ENCODE data around the gene BTBD9. TPM values are rescaled to one million over a fixed set of nuclear protein-coding genes. Genes with fewer than 3 reads are reported as not detected.

The BTBD9 gene
- total RNA-seq, 1 donor from 2014 or later: 14.8 TPM

DNA sequence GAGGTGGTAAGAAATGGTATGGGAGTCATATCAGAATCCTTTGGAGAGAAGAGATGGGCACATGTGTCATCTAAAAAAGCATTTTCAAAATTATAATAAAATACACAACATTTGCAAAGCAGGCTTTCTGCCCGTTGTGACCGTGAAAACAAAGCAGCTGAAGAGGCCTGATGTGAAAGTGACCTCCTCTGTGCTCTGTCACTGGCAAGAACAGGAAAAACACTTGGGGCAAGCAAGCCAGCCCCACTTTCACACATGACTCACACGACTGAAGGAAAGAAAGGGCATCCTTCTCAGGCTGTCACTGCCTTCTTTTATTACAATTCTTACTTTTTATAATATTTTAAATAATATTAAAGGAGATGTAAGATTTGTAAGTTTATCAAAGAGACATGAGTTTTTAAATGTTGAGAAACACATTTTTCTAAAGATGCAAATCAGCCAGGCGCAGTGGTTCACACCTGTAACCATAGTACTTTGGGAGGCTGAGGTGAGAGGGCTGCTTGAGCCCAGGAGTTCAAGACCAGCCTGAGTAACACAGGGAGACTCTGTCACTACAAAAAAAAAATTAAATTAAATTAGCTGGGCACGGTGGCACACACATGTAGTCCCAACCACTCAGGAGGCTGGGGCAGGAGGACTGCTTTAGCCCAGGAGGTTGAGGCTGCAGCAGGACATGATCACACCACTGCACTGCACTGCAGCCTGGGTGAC, 143.7 kb downstream of the BTBD9 start:
- DNase-seq (ENCODE audit: low spot score): no peak
- H3K27ac Mint-ChIP-seq (ENCODE audit: unreplicated experiment): no peak overlapping the region
- no peak overlapping the region for H3K4me3 Mint-ChIP-seq (ENCODE audit: unreplicated experiment)
- no peak for TF ChIP-seq CTCF (IDR thresholded peaks at IDR 0.05)
- no peaks in the 10 kb centered on the region for H3K9me3 Mint-ChIP-seq (ENCODE audit: low read depth)
- H3K4me1 Mint-ChIP-seq (ENCODE audit: low read depth): peaks cover 17% of the 10 kb centered on the region
- no peaks in the 10 kb centered on the region for H3K36me3 Mint-ChIP-seq (ENCODE audit: low read depth)
- no peaks in the 10 kb centered on the region for H3K27me3 Mint-ChIP-seq (ENCODE audit: low read depth)

GRCh38 chr6:38495518-38495917, 144.2 kb downstream of the BTBD9 start:
- Mint-ChIP-seq H3K27me3 (ENCODE audit: low read depth) (no peaks in the 10 kb centered on the region), H3K4me1 (ENCODE audit: low read depth) (peaks cover 17% of the 10 kb centered on the region), H3K36me3 (ENCODE audit: low read depth) (no peaks in the 10 kb centered on the region), H3K9me3 (ENCODE audit: low read depth) (no peaks in the 10 kb centered on the region), H3K4me3 (ENCODE audit: unreplicated experiment) (no peak overlapping the region), H3K27ac (ENCODE audit: unreplicated experiment) (no peak overlapping the region)
- TF ChIP-seq CTCF (IDR thresholded peaks at IDR 0.05): no peak
- DNase-seq (ENCODE audit: low spot score): no peak

DNA sequence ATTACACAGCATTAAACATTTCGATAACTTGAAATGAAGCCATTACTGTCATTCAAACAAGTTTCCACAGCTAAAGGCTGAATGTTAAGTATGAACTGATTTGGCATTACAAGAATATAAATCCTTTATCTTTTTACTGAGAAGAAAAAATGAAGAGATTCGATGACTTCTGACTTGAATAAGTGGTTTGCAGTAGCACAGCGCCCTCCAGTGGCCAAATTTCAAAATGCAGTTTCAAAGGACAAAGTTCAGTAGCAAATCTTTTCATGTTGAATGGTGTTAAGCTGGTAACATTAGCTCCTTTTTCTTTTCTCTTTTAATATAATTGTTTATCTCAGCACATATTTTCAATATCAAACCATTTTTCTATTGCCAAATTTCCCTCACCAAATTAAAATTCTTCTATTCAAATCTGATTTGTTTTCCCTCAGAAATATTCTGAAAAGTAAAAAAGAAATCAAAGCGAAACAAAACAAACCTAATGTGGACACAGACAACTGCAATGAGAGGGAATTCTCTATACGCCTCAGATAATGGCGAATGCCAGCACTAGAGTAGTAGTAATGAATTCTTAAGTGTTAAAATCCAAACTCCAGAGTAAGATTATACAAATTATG, 145.7 kb downstream of the BTBD9 start:
- peak; percentile 98 for TF ChIP-seq CTCF (IDR thresholded peaks at IDR 0.05)
- no peaks in the 10 kb centered on the region for H3K9me3 Mint-ChIP-seq (ENCODE audit: low read depth)
- H3K4me3 Mint-ChIP-seq (ENCODE audit: unreplicated experiment): no peak overlapping the region
- no peak overlapping the region for H3K27ac Mint-ChIP-seq (ENCODE audit: unreplicated experiment)
- no peak for DNase-seq (ENCODE audit: low spot score)
- H3K4me1 Mint-ChIP-seq (ENCODE audit: low read depth): peaks cover 17% of the 10 kb centered on the region
- no peaks in the 10 kb centered on the region for H3K27me3 Mint-ChIP-seq (ENCODE audit: low read depth)
- no peaks in the 10 kb centered on the region for H3K36me3 Mint-ChIP-seq (ENCODE audit: low read depth)

- H3K4me3 Mint-ChIP-seq (ENCODE audit: unreplicated experiment): no peak overlapping the region
- TF ChIP-seq CTCF (IDR thresholded peaks at IDR 0.05): no peak
- DNase-seq (ENCODE audit: low spot score): no peak
- no peaks in the 10 kb centered on the region for H3K9me3 Mint-ChIP-seq (ENCODE audit: low read depth)
- H3K27ac Mint-ChIP-seq (ENCODE audit: unreplicated experiment): no peak overlapping the region
- H3K36me3 Mint-ChIP-seq (ENCODE audit: low read depth): no peaks in the 10 kb centered on the region
- H3K27me3 Mint-ChIP-seq (ENCODE audit: low read depth): no peaks in the 10 kb centered on the region
- peaks cover 14% of the 10 kb centered on the region for H3K4me1 Mint-ChIP-seq (ENCODE audit: low read depth)
Measured at GRCh38 chr6:38492031-38492430, 147.7 kb downstream of the BTBD9 start.

- peaks cover 7% of the 10 kb centered on the region for H3K4me1 Mint-ChIP-seq (ENCODE audit: low read depth)
- peaks cover 5% of the 10 kb centered on the region for H3K9me3 Mint-ChIP-seq (ENCODE audit: low read depth)
- no peak for DNase-seq (ENCODE audit: low spot score)
- H3K36me3 Mint-ChIP-seq (ENCODE audit: low read depth): no peaks in the 10 kb centered on the region
- H3K4me3 Mint-ChIP-seq (ENCODE audit: unreplicated experiment): no peak overlapping the region
- no peak overlapping the region for H3K27ac Mint-ChIP-seq (ENCODE audit: unreplicated experiment)
- no peak for TF ChIP-seq CTCF (IDR thresholded peaks at IDR 0.05)
- no peaks in the 10 kb centered on the region for H3K27me3 Mint-ChIP-seq (ENCODE audit: low read depth)
Measured at GRCh38 chr6:38489951-38490350, 149.8 kb downstream of the BTBD9 start.

Data from chondrocyte (in vitro differentiated cells).